GM18907 (cell line): Measurements from ENCODE around the gene ZNF699.
"Not testable (repeated sequence)": the region's sequence is repeated elsewhere in the genome, so short reads cannot be mapped to it uniquely, and the experiment has no call there.

ENCODE experiments used
- ATAC-seq: cut with Tn5 transposase; IDR thresholded peaks from one replicate; pipeline ENCODE4 v1.9.1; 2021; ENCODE audit warnings: mild to moderate bottlenecking, moderate library complexity; ENCODE audit not compliant: unreplicated experiment

Gene ZNF699

DNA sequence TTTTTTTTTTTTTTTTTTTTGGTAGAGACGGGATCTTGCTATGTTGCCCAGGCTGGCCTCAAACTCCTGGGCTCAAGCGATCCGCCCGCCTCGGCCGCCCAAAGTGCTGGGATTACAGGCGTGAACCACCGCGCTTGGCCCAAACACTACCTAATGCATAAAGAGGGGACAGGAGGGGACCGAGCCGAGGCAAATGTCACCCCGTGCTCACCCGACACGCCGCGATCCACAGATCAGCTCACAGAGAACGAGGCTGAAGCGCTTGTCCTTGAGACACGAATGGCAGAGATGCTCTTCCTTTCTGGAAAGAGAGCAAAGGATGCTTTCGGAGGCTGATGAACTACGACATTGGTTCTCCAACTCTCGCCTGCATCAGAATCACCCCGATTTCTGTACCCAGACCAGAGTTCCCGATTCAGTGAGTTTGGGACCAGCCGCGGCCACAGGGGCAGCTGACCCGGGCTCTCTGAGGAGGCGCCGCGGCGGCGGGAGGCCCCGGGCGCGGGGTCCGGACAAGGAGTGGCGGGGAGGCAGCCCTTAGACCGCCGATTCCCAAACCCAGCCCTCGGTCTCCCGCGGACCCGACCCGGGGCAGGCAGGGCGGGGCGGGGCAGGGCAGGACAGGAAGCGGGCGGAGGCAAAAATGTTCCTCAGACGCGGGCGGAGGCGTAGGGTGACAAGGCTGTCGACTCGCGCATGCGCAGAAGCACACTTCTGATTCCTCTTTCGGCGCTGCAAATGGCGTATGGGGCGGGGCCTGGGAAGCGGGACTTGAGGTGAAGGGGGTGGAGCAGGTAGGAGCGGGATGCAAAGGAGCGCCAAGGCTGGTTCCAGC lies at the start of gene ZNF699:
ZNF699 (minus strand) TSS at position 700 of the 835 bp plus-strand sequence. CDS start 4,719 bp downstream, outside the sequence.
- ATAC-seq: peak; percentile 89

DNA sequence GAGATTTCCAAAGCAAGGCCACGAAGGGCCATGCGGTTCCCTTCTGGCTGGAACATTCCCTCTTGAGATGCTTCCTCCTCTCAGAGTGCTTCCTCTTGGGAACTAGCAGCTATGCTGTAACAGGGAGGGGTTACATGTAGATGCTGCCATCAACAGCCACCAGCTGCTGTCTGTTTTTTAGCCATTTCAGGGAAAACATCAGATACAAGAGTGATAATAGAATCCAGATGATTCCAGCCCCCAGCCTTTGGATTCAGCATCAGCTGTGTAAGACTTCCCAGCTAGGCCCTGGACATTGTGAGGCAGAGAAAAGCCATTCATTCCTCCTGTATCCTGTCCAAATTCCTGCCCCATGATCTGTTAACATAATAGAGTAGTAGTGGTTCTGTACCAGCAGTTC lies 45.0 kb upstream of the ZNF699 start:
- ATAC-seq: no peak

DNA sequence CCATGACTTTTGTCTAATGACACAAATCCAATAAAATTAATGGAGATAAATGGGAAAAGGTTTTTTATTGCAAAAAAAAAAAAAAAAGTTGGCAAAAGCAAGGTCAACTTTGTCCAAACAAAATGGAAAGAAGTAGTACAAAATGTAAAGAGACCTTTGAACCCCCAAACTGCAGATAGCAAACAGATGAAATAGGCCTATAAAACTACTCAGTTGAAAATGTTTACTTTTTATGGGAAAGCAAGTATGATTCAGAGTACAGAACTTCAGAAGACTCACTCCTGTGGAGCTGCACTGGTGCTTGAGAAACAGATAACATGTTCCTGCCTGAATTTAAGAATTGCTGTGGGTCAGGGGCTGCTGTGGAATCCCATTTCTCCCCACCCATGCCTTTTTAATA lies 43.4 kb upstream of the ZNF699 start:
- no peak for ATAC-seq

DNA sequence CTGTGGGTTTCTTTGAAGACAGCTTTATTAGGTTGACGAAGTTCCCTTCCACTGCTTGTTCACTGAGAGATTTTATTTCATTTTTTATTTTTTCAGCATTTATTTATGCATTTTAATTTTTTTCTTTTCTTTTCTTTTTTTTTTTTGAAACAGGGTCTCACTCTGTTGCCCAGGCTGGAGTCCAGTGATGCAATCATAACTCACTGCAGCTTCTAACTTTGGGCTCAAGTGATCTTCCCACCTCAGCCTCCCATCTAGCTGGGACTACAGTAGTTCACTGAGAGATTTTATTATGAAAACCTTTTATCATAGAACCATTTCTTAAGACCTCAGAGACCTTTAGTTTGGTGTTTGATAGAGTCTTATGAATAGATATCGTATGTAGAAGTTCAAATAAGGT lies 42.9 kb upstream of the ZNF699 start:
- ATAC-seq: no peak

DNA sequence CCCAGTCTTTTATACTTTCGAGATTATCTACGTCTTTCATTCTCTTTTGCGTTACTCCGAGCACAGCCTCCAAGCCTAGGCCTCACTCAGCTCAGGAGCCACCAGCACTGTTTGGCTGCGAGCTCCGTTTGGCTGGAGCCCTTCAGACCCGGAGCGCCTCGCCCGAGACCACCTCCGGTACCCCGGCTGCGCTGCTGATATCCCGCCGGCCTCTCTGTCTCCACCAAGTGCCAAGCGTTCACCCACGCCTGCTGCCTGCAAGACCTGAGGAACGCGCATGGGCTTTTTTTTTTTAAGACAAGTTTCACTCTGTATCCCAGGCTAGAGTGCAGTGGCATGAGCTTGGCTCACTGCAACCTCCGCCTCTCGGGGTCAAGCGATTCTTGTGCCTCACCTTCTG lies 39.0 kb upstream of the ZNF699 start:
- ATAC-seq: no peak

DNA sequence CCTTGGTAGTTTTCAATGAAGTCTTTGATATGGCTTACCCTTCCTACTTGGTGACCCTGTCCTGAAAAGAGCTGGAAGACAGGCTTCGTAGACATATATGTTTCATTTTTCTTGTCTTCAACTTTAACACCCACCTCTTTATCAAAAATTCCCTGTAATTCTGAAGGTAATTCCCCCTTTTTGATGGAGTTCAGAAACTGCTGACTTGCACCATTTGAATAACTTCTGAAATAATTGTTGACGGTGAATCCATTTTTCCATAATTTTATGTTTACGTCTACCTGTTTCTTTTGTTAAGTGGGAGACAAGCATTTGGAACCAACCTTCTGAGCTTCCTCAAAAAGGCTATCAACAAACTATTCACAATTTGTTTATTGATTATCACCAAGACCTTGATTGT lies 38.6 kb upstream of the ZNF699 start:
- no peak for ATAC-seq

DNA sequence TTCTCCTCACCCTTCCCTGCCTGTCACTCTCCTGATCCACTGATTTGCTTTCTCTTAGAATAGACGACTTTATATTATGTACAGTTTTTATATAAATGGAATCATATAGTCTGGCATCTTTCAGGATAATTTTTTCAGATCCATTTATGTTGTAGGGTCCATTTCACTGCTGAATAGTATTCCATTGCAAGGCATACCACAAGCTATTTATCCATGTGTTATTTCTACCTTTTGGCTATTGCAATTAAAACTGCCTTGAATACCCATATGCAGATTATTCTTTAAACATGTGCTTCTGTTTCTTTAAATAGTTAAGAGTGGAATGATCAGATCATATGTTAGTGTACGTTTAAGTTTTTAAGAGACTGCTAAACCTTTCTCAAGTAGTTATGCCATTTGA lies 35.4 kb upstream of the ZNF699 start:
- no peak for ATAC-seq

DNA sequence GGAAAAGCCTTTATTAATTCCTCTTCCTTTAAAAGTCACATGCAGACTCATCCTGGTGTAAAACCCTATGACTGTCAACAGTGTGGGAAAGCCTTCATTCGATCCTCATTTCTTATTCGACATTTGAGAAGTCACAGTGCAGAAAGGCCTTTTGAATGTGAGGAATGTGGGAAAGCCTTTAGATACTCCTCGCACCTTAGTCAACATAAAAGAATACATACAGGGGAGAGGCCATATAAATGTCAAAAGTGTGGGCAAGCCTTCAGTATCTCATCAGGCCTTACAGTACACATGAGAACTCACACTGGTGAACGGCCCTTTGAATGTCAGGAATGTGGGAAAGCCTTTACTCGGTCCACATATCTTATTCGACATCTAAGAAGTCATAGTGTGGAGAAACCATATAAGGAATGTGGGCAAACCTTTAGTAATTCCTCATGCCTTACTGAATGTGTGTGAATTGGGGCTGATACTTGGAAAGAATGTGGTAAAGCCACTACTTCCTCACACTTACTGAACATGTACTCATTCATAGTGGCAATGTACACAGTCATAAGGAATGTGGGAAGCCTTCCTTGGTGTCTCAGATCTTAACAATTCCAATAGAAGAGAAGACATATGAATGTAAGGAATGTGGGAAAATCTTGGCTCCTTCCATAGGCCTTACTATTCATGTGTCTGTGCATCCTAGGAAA lies 33.1 kb upstream of the ZNF699 start:
- no peak for ATAC-seq

DNA sequence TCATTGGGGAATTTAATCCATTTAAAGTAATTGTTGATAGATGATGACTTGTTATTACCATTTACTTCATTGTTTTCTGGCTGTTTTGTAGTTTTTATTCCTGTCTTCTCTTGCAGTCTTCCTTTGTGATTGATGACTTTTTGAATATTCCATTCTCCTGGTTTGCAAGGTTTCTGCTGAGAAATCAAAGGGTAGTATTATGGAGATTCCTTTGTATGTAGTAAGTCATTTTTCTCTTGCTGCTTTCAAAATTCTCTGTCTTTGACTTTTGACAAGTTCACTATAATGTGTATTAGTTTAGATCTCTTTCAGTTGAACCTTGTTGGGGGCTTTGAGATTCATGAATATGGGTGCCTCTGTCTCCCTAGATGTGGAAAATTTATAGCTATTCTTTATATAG lies 20.4 kb upstream of the ZNF699 start:
- ATAC-seq: no peak

DNA sequence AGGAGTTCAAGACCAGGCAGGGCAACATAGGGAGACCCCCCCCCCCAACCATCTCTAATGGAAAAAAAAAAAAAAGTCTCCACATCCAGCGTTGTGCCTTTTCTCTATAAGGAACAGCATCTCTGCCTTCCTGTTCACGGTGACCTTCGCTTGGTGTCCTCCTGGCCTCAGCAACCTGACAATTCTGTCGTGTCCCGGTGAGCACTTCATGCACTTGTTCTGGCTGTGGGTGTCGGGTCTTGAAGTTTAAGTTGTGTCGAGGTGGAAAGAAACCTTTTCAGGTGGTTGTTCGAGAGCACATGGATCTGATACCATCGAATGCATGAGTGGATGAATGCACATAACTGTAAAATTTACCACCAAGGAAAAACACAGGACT lies 14.9 kb upstream of the ZNF699 start:
- no peak for ATAC-seq

DNA sequence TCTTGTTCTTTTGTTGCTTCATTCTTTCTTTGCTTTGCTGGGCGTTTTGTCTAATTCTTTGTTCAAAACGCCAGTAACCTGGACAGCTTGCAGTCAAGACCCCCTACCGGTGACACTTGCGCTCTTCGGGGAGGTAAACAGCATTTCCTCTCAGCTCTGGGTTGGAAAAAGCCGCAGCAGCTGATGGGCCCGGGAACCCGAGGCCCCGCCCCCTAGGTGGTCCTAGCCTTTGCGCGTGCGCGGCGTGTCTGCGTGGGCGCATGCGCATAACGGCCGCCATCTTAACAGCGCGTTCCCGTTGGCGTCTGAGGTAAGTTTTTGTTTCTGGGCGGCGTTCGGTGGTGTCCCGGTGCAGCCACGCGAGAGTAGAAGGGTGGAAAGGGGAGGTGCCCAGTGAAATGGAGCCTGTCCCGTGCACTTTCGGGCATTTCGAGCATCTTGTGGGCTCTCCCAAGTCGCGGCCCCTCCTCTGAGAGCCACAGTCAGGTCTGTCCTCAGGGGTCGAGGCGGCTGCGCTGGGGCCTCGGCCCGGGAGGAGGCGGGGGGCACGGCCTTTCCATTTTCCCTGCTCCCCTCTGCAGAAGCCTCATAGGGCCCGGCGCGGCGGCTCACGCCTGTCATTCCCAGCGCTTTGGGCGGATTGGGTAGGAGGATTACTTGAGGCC lies 14.4 kb upstream of the ZNF699 start, which contains the start of gene ZNF559:
ZNF559 (plus strand) TSS at position 261 of the 665 bp plus-strand sequence. CDS start 14,371 bp downstream, outside the sequence.
- ATAC-seq: peak; percentile 98

DNA sequence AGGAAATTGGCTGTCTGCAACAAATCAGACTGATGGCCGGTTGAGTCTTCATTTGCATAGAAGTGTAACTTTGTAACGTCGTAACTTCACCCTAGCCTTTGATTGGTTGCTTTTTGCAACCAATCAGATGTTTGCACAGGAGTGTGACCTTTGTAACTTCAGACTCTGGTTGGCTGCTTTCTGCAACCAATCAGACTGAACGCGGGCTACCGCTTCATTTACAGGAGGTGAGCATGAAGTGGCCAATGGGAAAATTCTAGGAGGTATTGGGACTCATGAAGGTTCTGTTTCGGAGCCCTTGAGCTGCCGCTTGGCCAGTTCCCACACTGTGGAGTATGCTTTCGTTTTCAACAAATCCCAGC lies 13.9 kb upstream of the ZNF699 start:
- ATAC-seq: peak; percentile 40

DNA sequence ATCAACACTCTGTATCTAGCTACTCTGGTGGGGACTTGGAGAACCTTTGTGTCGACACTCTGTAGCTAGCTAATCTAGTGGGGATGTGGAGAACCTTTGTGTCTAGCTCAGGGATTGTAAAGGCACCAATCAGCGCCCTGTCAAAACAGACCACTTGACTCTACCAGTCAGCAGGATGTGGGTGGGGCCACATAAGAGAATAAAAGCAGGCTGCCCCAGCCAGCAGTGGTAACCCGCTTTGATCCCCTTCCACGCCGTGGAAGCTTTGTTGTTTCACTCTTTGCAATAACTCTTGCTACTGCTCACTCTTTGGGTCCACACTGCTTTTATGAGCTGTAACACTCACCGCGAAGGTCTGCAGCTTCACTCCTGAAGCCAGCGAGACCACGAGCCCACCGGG lies 12.6 kb upstream of the ZNF699 start:
- not testable (repeated sequence) for ATAC-seq

DNA sequence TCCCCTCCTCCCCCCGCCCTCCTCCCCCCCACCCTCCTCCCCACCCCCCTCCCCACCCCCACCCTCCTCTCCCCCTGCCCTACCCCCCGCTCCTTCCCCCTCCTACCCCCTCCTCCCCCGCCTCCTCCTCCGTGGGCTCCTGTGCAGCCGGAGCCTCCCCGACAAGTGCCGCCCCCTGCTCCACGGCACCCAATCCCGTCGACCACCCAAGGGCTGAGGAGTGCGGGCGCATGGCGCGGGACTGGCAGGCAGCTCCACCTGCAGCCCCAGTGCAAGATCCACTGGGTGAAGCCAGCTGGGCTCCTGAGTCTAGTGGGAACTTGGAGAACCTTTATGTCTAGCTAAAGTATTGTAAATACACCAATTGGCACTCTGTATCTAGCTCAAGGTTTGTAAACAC lies 12.1 kb upstream of the ZNF699 start:
- ATAC-seq: not testable (repeated sequence)

DNA sequence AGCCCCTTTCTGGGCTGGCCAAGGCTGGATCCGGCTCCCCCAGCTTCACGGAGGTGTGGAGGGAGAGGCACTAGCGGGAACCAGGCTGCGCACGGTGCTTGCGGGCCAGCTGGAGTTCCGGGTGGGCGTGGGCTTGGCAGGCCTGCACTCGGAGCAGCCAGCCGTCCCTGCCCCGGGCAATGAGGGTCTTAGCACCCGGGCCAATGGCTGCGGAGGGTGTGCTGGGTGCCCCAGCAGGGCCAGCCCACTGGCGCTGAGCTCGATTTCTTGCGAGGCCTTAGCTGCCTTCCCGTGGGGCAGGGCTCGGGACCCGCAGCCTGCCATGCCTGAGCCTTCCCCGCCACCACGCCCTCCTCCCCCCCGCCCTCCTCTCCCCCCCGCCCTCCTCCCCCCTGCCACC lies 11.7 kb upstream of the ZNF699 start:
- no peak for ATAC-seq

DNA sequence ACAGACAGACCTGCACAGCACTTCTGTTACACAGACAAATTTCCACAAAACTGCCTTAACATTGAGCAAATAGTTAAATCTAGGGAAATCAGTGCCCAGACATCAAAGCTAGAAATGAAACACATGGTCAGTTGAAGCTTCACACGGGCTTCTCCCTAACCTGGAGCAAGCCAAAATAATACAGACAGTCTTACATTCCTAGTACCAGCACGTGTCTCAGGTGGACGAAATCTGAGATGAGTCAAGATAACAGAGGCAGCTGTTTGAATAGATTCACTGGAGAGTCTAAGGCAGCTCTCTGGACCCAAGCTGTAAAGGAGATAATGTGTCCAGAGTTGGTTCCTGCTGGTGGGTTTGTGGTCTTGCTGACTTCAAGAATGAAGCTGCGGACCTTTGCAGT lies 4.1 kb upstream of the ZNF699 start:
- no peak for ATAC-seq

DNA sequence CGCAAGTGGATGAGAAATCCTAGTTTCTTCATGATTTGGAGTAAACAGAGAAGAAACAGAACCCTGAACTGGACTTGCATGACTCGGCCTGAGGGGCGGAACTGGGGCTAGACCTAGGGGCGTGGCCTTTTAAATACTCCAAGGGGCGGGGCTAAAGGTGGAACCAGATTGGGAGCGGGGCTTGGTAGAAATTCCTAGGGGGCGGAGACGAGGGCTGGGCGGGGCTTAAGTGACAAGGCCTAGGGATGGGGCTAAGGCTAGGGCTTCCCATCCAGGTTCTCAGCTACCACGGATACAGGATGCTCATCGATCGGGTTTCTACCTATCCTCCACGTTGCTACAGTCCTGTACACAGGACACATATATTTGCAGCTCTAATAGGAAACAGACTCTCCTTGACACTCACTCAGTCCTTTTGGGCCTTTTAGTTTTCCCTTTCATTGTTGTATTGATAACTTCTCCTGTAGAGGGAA lies 372 bp upstream of the ZNF699 start:
- ATAC-seq: peak; percentile 69

DNA sequence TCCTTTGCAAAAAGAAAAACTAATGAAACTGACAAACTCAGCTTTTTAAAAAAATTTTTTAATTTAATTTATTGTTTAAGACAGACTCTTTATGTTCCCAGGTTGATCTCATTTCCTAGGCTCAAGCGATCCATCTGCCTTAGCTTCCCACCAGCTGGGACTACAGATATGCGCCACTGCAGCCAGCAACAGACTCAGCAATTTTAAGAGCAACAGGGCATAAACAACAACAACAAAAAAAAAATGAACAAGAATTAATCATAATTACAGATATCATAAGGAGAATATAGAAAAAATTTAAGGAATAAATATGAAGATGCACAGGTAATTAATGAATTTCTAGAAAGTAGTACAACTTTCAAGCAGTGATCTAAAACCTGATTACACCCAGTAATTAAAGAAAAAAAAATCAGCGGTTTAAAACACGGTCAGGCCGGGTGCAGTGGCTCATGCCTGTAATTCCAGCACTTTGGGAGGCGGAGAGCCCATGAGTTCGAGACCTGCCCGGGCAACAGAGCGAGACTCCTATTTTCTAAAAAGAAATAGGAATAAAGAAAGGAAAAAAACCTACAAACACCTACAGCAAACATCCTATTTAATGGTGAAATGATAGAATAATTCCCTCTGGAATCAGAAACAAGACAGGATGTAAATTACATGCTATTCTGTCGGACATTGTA lies 1.4 kb downstream of the ZNF699 start:
- ATAC-seq: no peak

DNA sequence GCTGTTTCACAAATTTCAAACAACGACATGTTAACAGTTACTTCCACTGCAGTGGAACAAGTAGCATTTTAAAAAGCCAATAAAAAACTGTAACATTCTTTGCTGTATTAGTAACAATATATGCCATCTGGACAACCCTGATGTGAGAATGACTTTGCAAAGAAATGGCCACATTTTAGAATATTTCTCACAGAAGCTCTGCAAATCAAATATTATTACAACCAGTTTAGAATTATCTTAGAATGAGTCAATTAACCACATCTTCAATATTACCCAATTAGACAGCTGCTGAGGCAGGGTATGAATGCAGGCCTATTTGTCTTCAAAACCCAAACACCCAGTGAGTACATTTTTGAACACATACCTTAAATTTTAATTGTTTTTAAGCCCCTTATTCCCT lies 3.2 kb downstream of the ZNF699 start:
- no peak for ATAC-seq

DNA sequence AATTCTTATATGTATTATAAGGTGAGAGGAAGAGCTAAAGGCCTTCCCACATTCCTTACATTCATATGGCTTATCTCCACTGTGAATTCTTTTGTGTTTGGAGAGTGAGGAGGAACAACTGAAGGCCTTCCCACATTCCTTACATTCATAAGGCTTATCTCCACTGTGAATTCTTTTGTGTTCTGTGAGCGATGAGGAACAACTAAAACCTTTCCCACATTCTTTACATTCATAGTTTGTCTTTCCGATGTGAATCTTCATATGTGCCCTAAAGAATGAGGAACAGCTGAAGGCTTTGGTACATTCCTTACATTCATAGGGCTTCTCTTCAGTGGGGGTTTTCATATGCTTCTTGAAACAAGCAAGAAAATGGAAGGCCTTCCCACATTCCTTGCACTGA lies 13.3 kb downstream of the ZNF699 start:
- no peak for ATAC-seq

DNA sequence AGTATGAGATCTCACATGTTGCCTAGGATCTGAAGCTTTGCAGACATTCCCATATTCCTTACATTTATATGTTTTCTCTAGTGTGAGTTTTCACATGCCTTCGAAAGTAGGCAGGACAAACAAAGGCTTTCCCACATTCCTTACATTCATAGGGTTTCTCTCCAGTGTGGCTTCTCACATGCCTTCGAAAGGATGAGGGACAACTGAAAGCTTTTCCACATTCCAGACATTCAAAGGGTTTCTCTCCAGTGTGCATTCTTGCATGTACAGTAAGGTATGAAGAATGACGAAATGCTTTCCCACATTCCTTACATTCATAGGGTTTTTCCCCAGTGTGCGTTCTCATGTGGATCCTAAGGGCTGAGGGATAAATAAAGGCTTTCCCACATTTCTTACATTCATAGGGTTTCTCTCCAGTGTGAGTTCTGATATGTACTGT lies 14.2 kb downstream of the ZNF699 start:
- no peak for ATAC-seq
